GM12878 (cell line): ENCODE measurements around the gene ISL1.

Experiments used
- CBFB ChIP-seq: IDR thresholded peaks from 2 replicates; pipeline ENCODE4 v1.6.1; 2016; ENCODE audit warnings: antibody characterized with exemption, low read depth
- CHD2 ChIP-seq: IDR thresholded peaks from 2 replicates; pipeline ENCODE4 v1.6.1; 2011; ENCODE audit warnings: low read depth, low read length, improper control_type of control experiment, borderline replicate concordance
- CREM ChIP-seq: IDR thresholded peaks from 2 replicates; pipeline ENCODE4 v1.6.1; 2014; ENCODE audit warnings: antibody characterized with exemption, low read depth
- KDM1A ChIP-seq: fragments of 200-600 bp; sonication (generic); IDR thresholded peaks from 2 replicates; pipeline ENCODE4 v1.6.1; 2016; ENCODE audit warnings: borderline replicate concordance
- NBN ChIP-seq: fragments of 450-650 bp; IDR thresholded peaks from 2 replicates; pipeline ENCODE4 v1.6.1; 2016
- SP1 ChIP-seq: IDR thresholded peaks from one replicate; pipeline ENCODE4 v1.6.1; 2011; ENCODE audit warnings: low read depth, low read length
- TARDBP ChIP-seq: IDR thresholded peaks from 2 replicates; pipeline ENCODE4 v1.6.1; 2016; ENCODE audit warnings: borderline replicate concordance
- TF ChIP-seq, protein P1 (sequence below): IDR thresholded peaks from 2 replicates; pipeline ENCODE4 v1.6.1; 2012; ENCODE audit warnings: low read depth, low read length, improper control_type of control experiment
- TF ChIP-seq, protein P2 (sequence below), 3 experiments: IDR thresholded peaks in 2 of 3; conservative IDR thresholded peaks in 1 of 3; 2 replicates each; pipeline ENCODE4 v1.5.1; 2011; ENCODE audit warnings: low read depth in 3 of 3, low read length in 3 of 3, mild to moderate bottlenecking in 3 of 3, control low read depth in 2 of 3, moderate library complexity in 2 of 3, inconsistent platforms in 1 of 3, mixed read lengths in 1 of 3; ENCODE audit not compliant: control insufficient read depth in 2 of 3, insufficient read depth in 1 of 3; ENCODE audit errors: extremely low read depth in 1 of 3

DNA sequence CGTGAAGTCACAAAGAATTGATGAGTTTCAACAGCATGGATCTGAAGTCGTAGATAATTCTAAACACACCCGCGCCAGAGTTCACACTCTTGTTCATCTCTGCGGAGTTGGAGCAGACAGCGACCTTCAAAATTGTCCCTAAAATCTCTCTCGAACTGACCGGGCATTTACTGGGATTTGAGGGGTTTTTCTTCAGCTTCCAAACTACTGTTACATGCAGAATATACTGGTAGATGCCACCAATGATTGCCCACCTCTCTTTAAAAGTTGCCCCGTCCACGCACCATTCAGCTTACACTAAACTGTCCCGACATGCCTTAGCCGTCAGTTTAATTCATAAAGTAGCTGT, 5.2 kb upstream of the ISL1 start:
- TF ChIP-seq CREM (no peak), CBFB (no peak), NBN (no peak), CHD2 (no peak), TARDBP (no peak), KDM1A (no peak), SP1 (no peak)
- TF ChIP-seq, protein P1, sequence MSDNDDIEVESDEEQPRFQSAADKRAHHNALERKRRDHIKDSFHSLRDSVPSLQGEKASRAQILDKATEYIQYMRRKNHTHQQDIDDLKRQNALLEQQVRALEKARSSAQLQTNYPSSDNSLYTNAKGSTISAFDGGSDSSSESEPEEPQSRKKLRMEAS = no peak
- TF ChIP-seq, protein P2, sequence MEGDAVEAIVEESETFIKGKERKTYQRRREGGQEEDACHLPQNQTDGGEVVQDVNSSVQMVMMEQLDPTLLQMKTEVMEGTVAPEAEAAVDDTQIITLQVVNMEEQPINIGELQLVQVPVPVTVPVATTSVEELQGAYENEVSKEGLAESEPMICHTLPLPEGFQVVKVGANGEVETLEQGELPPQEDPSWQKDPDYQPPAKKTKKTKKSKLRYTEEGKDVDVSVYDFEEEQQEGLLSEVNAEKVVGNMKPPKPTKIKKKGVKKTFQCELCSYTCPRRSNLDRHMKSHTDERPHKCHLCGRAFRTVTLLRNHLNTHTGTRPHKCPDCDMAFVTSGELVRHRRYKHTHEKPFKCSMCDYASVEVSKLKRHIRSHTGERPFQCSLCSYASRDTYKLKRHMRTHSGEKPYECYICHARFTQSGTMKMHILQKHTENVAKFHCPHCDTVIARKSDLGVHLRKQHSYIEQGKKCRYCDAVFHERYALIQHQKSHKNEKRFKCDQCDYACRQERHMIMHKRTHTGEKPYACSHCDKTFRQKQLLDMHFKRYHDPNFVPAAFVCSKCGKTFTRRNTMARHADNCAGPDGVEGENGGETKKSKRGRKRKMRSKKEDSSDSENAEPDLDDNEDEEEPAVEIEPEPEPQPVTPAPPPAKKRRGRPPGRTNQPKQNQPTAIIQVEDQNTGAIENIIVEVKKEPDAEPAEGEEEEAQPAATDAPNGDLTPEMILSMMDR (IDR thresholded peaks at IDR 0.05 in 2 of 3, conservative IDR thresholded peaks at IDR 0.05 in 1 of 3; ENCODE audit: control insufficient read depth in 2 of 3, extremely low read depth in 1 of 3, insufficient read depth in 1 of 3, low read depth in 3 of 3, low read length in 3 of 3) = no peak
